ENCODE results near the gene PSMC3IP. TPM values are rescaled to one million over a fixed set of nuclear protein-coding genes. Genes with fewer than 3 reads are reported as not detected.

Gene PSMC3IP
- total and polyA plus RNA-seq, 2 experiments from 2014 or later = 18.5 to 29.5 TPM

DNA sequence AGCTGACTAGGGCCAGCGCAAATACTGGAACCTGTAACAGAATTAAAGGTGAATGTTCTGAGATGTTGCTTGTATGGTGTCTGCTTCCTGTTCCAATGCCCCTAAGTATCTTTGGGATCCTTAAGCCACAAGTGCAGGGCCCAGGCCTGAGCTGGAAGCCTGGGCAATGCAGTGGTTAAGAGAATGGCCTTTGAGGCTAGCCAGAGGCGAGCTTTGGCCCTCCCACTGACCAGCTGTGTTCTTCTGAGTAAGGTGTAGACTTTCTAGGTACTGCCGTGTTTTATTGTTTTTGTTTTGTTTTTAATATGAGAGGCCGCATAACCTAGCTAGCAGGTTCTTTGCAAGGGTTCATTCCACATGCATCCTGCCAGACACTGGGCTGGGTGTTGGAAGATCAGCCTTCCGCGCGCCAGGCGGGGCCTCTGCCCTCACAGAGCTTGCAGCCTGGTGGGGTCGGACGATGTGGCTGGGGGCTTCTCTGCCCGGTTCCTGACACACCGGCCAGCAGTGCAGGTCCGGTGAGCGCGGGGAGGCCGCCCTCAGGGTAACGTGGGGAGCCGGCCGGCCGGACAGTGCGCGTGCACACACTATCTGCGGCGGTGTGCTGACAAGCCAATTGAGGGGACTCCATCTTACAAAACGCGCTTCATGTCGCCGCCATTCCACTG is 11.2 kb downstream of the PSMC3IP start:
- H3K4me1 Mint-ChIP-seq = peaks cover 24% of the 10 kb centered on the region
- peak overlapping the region; percentile 93 for H3K4me2 ChIP-seq
- no peak for TF ChIP-seq STAT1 (IDR thresholded peaks at IDR 0.05; ENCODE audit: unreplicated experiment)
- TF ChIP-seq ZNF114 (CRISPR knock-in tag; IDR thresholded peaks at IDR 0.05) = no peak
- no peak for TF ChIP-seq ZNF331 (CRISPR knock-in tag; IDR thresholded peaks at IDR 0.05; ENCODE audit: low read depth)
- TF ChIP-seq, protein P1, sequence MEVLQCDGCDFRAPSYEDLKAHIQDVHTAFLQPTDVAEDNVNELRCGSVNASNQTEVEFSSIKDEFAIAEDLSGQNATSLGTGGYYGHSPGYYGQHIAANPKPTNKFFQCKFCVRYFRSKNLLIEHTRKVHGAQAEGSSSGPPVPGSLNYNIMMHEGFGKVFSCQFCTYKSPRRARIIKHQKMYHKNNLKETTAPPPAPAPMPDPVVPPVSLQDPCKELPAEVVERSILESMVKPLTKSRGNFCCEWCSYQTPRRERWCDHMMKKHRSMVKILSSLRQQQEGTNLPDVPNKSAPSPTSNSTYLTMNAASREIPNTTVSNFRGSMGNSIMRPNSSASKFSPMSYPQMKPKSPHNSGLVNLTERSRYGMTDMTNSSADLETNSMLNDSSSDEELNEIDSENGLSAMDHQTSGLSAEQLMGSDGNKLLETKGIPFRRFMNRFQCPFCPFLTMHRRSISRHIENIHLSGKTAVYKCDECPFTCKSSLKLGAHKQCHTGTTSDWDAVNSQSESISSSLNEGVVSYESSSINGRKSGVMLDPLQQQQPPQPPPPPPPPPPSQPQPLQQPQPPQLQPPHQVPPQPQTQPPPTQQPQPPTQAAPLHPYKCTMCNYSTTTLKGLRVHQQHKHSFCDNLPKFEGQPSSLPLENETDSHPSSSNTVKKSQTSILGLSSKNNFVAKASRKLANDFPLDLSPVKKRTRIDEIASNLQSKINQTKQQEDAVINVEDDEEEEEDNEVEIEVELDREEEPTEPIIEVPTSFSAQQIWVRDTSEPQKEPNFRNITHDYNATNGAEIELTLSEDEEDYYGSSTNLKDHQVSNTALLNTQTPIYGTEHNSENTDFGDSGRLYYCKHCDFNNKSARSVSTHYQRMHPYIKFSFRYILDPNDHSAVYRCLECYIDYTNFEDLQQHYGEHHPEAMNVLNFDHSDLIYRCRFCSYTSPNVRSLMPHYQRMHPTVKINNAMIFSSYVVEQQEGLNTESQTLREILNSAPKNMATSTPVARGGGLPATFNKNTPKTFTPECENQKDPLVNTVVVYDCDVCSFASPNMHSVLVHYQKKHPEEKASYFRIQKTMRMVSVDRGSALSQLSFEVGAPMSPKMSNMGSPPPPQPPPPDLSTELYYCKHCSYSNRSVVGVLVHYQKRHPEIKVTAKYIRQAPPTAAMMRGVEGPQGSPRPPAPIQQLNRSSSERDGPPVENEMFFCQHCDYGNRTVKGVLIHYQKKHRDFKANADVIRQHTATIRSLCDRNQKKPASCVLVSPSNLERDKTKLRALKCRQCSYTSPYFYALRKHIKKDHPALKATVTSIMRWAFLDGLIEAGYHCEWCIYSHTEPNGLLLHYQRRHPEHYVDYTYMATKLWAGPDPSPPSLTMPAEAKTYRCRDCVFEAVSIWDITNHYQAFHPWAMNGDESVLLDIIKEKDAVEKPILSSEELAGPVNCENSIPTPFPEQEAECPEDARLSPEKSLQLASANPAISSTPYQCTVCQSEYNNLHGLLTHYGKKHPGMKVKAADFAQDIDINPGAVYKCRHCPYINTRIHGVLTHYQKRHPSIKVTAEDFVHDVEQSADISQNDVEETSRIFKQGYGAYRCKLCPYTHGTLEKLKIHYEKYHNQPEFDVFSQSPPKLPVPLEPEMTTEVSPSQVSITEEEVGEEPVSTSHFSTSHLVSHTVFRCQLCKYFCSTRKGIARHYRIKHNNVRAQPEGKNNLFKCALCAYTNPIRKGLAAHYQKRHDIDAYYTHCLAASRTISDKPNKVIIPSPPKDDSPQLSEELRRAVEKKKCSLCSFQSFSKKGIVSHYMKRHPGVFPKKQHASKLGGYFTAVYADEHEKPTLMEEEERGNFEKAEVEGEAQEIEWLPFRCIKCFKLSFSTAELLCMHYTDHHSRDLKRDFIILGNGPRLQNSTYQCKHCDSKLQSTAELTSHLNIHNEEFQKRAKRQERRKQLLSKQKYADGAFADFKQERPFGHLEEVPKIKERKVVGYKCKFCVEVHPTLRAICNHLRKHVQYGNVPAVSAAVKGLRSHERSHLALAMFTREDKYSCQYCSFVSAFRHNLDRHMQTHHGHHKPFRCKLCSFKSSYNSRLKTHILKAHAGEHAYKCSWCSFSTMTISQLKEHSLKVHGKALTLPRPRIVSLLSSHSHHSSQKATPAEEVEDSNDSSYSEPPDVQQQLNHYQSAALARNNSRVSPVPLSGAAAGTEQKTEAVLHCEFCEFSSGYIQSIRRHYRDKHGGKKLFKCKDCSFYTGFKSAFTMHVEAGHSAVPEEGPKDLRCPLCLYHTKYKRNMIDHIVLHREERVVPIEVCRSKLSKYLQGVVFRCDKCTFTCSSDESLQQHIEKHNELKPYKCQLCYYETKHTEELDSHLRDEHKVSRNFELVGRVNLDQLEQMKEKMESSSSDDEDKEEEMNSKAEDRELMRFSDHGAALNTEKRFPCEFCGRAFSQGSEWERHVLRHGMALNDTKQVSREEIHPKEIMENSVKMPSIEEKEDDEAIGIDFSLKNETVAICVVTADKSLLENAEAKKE (CRISPR knock-in tag; IDR thresholded peaks at IDR 0.05) = no peak
- no peak for TF ChIP-seq EZH2 (IDR thresholded peaks at IDR 0.05; ENCODE audit: low read depth, unreplicated experiment)
- TF ChIP-seq, protein P2, sequence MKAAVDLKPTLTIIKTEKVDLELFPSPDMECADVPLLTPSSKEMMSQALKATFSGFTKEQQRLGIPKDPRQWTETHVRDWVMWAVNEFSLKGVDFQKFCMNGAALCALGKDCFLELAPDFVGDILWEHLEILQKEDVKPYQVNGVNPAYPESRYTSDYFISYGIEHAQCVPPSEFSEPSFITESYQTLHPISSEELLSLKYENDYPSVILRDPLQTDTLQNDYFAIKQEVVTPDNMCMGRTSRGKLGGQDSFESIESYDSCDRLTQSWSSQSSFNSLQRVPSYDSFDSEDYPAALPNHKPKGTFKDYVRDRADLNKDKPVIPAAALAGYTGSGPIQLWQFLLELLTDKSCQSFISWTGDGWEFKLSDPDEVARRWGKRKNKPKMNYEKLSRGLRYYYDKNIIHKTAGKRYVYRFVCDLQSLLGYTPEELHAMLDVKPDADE (IDR thresholded peaks at IDR 0.05) = no peak
- no peak for TF ChIP-seq JUNB (IDR thresholded peaks at IDR 0.05; ENCODE audit: unreplicated experiment)
- TF ChIP-seq, protein P3, sequence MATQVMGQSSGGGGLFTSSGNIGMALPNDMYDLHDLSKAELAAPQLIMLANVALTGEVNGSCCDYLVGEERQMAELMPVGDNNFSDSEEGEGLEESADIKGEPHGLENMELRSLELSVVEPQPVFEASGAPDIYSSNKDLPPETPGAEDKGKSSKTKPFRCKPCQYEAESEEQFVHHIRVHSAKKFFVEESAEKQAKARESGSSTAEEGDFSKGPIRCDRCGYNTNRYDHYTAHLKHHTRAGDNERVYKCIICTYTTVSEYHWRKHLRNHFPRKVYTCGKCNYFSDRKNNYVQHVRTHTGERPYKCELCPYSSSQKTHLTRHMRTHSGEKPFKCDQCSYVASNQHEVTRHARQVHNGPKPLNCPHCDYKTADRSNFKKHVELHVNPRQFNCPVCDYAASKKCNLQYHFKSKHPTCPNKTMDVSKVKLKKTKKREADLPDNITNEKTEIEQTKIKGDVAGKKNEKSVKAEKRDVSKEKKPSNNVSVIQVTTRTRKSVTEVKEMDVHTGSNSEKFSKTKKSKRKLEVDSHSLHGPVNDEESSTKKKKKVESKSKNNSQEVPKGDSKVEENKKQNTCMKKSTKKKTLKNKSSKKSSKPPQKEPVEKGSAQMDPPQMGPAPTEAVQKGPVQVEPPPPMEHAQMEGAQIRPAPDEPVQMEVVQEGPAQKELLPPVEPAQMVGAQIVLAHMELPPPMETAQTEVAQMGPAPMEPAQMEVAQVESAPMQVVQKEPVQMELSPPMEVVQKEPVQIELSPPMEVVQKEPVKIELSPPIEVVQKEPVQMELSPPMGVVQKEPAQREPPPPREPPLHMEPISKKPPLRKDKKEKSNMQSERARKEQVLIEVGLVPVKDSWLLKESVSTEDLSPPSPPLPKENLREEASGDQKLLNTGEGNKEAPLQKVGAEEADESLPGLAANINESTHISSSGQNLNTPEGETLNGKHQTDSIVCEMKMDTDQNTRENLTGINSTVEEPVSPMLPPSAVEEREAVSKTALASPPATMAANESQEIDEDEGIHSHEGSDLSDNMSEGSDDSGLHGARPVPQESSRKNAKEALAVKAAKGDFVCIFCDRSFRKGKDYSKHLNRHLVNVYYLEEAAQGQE (IDR thresholded peaks at IDR 0.05; ENCODE audit: unreplicated experiment) = no peak
- TF ChIP-seq POLR2AphosphoS5 (IDR thresholded peaks at IDR 0.05; ENCODE audit: low read depth) = no peak
- TF ChIP-seq CREB1 (CRISPR knock-in tag; IDR thresholded peaks at IDR 0.05; ENCODE audit: low read depth) = no peak
- TF ChIP-seq, protein P4, sequence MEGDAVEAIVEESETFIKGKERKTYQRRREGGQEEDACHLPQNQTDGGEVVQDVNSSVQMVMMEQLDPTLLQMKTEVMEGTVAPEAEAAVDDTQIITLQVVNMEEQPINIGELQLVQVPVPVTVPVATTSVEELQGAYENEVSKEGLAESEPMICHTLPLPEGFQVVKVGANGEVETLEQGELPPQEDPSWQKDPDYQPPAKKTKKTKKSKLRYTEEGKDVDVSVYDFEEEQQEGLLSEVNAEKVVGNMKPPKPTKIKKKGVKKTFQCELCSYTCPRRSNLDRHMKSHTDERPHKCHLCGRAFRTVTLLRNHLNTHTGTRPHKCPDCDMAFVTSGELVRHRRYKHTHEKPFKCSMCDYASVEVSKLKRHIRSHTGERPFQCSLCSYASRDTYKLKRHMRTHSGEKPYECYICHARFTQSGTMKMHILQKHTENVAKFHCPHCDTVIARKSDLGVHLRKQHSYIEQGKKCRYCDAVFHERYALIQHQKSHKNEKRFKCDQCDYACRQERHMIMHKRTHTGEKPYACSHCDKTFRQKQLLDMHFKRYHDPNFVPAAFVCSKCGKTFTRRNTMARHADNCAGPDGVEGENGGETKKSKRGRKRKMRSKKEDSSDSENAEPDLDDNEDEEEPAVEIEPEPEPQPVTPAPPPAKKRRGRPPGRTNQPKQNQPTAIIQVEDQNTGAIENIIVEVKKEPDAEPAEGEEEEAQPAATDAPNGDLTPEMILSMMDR (conservative IDR thresholded peaks at IDR 0.05; ENCODE audit: low read depth in 2 of 2) = no peak
- peaks cover 27% of the 10 kb centered on the region for H3K79me2 ChIP-seq (replicated peaks; ENCODE audit: insufficient read depth)
- H3K4me3 ChIP-seq = peak overlapping the region; percentile 88
- H3K27ac Mint-ChIP-seq = peak overlapping the region; percentile 84
- peak overlapping the region; percentile 86 for H3K27ac ChIP-seq (ENCODE audit: low read depth)
- H3K4me1 ChIP-seq (ENCODE audit: insufficient read depth) = peaks cover 19% of the 10 kb centered on the region
- H3K36me3 ChIP-seq (ENCODE audit: insufficient read depth) = peaks cover 11% of the 10 kb centered on the region; the same call in 1 of the 2 replicates
- no peak overlapping the region for H2AFZ ChIP-seq
- peaks cover 62% of the 10 kb centered on the region for H3K36me3 Mint-ChIP-seq (ENCODE audit: low read depth)
- ATAC-seq = no peak
- H3K27me3 ChIP-seq (ENCODE audit: insufficient read depth) = no peaks in the 10 kb centered on the region
- DNase-seq (ENCODE audit: low spot score) = no peak
- no peaks in the 10 kb centered on the region for H3K9me3 Mint-ChIP-seq
- no peaks in the 10 kb centered on the region; the same call in 1 of the 2 replicates for H4K20me1 ChIP-seq (replicated peaks; ENCODE audit: insufficient read depth)
- no peaks in the 10 kb centered on the region for H3K9me2 ChIP-seq (ENCODE audit: insufficient read depth)
- peaks cover 11% of the 10 kb centered on the region for H3K27me3 Mint-ChIP-seq (ENCODE audit: insufficient read depth, low read depth, poor library complexity)
- H3K4me3 Mint-ChIP-seq = peak overlapping the region; percentile 97
- peaks cover 42% of the 10 kb centered on the region for H3F3A ChIP-seq (replicated peaks; ENCODE audit: low read depth)
